GM18505 (cell line): Measurements from ENCODE around the gene USP30.
A peak's percentile ranks its signal among the peaks of the same experiment; 100 is the strongest.

Experiments
- ATAC-seq: cut with Tn5 transposase; IDR thresholded peaks from one replicate; pipeline ENCODE4 v1.9.1; 2021; ENCODE audit not compliant: unreplicated experiment
- POLR2A ChIP-seq: IDR thresholded peaks from 4 replicates; pipeline ENCODE4 v1.6.1; 2011; ENCODE audit warnings: borderline replicate concordance; ENCODE audit not compliant: insufficient read depth, insufficient read length; ENCODE audit errors: extremely low read depth

USP30 gene

DNA sequence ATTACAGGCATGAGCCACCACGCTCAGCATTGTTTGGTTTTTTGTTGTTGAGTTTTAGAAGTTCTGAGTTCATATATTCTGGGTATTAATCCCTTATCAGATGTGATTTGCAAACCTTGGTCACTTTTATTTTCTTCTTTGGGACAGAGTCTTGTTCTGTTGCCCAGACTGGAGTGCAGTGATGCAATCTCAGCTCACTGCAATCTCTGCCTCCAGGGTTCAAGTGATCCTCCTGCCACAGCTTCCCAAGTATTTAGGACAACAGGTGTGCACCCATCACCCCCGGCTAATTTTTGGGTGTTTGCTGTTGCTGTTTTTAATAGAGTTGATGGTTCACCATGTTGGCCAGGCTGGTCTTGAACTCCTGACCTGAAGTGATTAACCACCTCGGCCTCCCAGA, 11.8 kb downstream of the USP30 start:
- TF ChIP-seq POLR2A: no peak
- ATAC-seq: no peak

DNA sequence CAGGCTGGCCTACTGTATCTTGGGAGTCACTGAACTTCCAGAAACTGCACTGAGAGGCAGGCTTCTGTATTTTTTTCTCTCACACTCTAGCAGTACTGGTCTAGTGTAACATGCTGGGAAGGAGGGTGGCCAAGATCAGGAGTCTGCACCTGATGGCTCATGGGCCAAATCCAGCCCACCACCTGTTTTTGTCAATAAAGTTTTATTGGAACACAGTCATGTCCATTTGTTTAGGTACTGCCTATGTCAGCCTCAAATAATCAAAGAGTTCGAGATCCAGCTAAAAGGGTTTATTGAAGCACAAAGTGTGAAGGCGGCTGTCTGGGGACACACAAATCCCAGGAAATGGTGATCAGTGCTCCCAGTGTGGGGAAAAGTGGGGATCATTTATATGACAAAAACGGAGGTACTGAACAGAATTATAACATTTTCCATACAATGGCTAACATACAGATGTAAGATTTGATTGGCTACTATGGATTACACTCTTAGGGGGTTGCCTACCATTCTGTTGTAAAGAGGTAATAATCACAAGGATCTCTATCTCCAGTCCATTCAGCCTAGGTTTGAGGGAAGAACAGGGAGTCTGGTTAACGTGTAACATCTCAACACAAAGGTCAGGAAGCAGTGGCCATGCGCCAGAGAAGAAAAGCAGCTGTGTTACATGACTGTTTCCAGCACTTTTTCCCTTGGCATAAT, 12.9 kb downstream of the USP30 start:
- no peak for TF ChIP-seq POLR2A
- no peak for ATAC-seq

DNA sequence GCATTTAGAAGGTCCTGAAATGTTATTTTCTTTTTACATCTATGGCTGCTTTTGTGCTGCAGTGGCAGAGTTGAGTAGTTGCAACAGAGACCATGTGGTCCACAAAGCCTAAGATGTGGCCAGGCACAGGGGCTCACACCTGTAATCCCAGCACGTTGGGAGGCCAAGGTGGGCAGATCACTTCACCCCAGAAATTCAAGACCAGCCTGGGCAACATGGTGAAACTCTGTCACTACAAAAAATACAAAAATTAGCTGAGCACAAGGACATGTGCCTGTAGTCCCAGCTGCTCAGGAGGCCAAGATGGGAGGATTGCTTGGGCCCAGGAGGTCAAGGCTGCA, 13.4 kb downstream of the USP30 start:
- no peak for ATAC-seq
- no peak for TF ChIP-seq POLR2A

DNA sequence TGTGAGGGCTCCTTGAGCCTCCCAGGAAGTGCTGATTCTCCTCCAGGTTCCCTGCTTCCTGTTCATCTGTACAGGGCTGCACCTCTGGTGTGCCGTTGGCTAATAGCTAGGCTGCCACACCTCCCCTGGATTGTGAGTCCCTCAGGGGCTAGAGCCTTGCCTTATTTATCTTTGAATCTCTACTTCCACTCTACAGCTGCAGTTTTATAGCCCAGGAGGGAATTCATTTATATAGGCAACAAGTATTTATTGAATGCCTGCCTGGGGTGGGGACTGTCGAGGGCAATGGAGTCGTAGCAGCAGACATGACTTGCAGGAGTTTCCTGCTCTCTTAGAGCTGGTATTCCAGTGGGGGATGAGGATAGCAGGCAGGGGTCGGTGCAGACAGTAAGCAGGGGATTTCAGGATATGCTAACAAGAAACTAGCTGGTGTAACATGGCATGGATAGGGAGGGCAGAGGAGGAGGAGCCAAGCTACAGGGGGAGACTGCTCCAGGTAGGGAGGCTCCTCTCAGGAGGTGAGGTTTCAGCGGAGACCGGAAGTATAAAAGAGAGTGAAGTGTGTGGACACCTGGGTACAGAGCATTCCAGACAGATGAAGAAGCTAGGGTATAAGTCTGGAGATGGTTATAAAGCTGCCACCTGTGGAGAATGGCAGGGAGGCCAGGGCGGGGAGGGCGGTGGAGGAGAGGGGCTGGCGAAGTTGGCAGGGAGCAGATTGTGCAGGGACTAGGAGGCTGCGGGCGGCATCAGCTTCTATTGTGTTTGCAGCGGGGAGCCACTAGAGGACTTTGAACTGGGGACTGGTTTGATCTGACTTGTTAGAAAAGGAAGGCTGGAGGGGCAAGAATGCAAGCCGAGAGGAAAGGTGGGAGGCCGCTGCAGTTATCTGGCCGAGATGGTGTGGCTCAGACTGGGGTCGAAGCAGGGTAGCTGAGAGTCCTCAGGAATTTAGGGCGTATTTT, 17.2 kb downstream of the USP30 start:
- no peak for ATAC-seq
- TF ChIP-seq POLR2A: no peak

DNA sequence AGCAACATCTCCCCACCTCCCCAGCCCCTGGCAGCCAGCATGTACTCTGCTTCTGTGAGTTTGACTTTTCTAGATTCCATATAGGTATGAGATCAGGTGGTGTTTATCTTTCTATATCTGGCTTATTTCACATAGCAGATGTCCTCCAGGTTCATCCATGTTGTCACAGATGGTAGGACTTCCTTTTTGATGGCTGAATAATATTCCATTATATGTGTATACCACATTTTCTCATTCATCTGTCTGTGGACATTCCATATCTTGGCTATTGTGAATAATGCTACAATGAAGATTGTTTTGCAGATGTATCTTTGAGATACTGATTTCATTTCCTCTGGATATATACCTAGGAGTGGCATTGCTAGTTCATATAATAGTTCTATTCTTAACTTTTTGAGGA, 22.5 kb downstream of the USP30 start:
- TF ChIP-seq POLR2A: no peak
- ATAC-seq: no peak

DNA sequence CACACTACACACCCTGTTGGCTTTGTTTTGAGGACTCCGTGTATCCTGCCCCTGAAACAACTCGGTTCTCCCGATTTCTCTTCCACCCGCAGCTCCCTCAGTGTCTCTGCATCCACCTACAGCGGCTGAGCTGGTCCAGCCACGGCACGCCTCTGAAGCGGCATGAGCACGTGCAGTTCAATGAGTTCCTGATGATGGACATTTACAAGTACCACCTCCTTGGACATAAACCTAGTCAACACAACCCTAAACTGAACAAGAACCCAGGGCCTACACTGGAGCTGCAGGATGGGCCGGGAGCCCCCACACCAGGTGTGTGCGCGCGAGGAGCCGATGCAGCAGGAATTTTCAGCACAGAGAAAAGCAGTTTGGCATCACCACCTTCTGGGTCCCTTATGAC, 30.4 kb downstream of the USP30 start:
- no peak for ATAC-seq
- no peak for TF ChIP-seq POLR2A

DNA sequence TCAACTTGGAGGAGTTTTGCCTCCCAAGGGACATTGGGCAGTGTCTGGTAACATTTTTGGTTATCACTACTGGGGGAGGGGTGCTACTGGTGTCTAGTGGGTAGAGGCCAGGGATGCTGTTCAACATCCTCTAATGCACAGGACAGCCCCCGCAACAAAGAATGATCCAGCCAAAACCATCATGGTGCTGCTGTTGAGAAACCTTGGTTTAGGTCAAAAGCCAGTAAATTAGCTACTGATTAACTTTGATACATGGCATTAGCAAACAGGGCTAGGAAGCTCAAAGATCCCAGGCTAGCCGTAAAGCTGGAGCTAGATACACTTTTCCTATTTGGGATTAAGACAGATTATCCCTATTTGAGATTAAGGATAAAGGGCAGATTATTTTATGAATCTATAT, 32.0 kb downstream of the USP30 start:
- TF ChIP-seq POLR2A: no peak
- ATAC-seq: no peak

DNA sequence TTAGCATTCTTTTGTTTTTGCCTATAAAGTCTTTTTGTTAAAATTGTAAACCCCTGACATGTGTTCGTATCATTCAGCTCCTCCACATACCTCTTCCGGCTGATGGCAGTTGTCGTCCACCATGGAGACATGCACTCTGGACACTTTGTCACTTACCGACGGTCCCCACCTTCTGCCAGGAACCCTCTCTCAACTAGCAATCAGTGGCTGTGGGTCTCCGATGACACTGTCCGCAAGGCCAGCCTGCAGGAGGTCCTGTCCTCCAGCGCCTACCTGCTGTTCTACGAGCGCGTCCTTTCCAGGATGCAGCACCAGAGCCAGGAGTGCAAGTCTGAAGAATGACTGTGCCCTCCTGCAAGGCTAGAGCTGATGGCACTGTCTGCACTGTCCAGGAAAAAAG, 33.2 kb downstream of the USP30 start:
- no peak for TF ChIP-seq POLR2A
- ATAC-seq: no peak

DNA sequence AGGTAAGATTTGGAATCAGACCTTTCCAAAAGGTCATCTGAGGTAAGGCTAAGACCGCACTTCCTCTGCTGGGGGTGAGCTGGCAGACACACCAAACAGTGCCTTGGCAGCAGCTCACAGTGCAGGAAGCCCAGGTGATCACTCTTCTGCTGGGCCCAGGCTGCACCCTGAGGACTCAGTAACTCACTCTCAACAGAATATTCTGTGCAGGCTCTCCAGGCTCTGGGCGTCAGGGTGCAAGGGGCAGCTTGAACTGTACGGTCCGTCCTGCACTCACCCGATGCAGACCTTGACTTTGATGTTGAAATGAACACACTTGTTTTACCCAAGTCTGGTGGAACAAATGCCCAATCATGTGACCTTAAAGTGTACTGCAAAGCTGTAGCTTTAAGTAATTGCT, 34.9 kb downstream of the USP30 start:
- no peak for ATAC-seq
- TF ChIP-seq POLR2A: no peak

DNA sequence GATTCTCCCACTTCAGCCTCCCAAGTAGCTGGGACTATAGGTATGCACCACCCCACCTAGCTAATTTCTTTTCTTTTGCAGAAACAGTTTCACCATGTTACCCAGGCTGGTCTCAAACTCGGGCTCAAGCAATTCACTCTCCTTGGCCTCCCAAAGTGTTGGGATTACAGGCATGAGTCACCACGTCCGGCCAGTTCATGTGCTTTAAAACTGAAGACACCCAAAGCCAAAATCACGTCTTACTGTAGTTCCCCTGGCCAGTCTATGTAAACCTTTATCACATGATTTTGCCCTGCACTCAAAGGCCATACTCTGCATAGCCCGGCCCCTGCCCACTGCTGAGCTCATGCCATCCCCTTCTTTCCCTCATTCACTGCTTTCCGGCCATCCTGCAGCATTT, 36.4 kb downstream of the USP30 start:
- no peak for TF ChIP-seq POLR2A
- ATAC-seq: no peak

DNA sequence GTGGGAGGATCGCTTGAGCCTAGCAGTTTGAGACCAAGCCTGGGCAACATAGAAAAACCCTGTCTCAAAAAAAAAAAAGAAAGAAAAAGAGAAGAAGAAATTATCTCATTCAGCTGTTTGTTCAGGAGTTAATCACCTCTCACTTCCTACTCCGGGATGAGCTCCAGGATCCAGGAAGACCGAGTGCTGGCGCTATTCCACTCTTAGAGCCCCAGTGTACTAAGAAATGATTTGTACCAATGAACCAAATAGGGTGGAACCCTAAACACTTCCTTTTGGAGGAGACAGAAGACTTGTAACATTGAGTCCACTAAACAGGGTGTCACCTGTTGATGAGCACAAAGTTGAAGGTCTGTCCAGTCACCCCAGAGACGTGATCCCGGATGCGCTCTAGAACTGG, 37.3 kb downstream of the USP30 start:
- ATAC-seq: no peak
- no peak for TF ChIP-seq POLR2A

DNA sequence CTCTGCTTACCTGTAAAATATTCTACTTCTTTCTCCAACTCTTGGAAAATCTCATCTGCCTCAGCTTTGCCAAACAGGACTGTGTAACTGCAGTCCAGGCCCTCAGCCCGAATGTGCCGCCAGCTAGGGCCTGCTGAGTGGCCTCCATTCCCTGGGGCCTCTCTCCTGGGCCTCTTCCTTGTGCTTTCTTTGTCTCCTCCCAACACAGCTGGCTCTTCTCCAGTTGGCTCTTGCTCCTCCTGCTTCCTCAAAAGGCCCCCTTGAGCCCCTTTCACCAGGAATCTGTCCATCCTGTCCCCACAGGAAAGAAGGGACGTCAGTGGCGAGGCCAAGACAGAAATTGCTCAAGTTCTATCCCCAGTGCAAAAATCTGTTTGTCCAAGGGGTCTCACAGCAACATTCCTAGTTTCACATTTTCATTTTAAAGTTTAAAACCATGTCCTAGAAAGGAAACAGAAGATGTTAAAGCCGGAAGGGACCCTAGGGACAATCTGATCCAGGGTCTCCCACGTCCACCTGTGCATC, 40.2 kb downstream of the USP30 start:
- TF ChIP-seq POLR2A: no peak
- no peak for ATAC-seq

DNA sequence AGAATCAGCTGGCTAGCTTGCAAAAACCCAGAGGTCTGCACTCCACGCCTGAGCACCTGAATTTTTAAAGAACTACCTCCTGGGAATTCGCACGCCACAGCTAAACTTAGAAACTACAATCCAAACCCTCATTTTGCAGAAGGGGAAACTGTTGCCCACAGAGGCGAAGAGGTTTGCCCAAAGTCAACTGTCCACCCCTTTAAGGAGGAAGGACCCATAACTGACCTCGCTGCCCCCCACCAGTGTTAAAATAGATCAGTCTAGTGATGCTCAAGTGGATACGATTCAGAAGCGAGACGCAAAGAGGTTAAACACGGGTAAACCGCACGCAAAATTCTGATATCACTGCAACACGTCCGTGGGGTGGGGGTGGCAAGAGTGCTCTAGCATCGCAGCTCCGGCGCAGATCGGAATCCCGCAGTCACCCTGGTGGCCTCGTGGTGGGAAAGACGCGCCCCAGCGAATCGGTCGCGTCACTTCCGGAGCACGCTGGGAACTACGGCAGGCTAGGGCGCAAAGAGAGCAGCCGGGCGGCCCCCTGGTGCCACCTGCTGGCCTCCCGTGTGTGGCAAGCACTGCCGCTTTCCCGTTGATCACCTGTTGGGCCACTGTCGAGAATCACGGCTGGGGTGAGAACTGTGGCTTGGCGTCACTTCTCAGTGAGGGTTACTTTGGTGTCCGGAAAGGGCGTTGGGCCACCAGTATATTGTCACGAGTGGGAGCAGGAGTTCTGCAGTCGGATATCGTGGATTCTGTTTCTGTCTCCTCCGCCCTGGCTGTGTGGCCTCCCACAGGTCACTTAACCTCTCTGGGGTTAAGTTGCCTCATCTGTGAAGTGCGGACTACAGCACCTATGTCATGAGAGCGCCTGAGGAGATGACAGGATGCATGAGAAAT, 40.9 kb downstream of the USP30 start, which contains the start of gene ALKBH2:
Gene ALKBH2, minus strand, starts transcription at position 451 of the 897 bp plus-strand sequence. CDS start 686 bp downstream, outside the sequence.
- TF ChIP-seq POLR2A: peak; percentile 91

More for the DNA sequence above, 40.9 kb downstream of the USP30 start, which contains the start of gene ALKBH2:
- ATAC-seq: peak; percentile 62
